ENCODE results near the gene XRCC3. TPM values are rescaled to one million over a fixed set of nuclear protein-coding genes. Genes with fewer than 3 reads are reported as not detected.

Gene XRCC3
- total and polyA plus RNA-seq, 10 of the 15 experiments (the other 5 are each of a cell fraction or from before 2014, with no cell fraction given), result 0.37 to 52.0 (median 26.8) TPM

DNA sequence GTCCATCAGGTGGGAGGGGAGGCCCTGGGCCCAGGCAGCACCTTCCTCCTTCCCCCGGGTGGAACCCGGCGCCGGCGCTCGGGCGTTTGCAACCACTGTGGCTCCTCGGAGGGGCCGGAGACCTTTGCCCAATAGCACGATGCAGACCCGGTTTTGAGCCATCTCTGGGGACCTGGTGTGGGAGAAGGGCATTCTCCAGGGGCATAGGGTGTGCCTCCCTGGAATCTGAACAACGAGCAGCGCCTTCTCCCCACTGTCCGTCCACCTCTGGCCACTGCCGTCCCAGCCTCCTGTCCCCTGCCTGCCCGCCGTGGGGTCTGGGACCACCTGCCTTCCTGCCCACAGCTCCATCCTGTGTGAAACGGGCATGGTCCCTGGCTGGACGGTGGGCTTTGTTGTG, 12.9 kb upstream of the XRCC3 start:
- no peak for FAIRE-seq
- Histone ChIP-seq H3K9me3 (replicated peaks; ENCODE audit: control insufficient read depth, insufficient read depth, low read length) (no peaks in the 10 kb centered on the region), H3K4me2 (ENCODE audit: control insufficient read depth, insufficient read depth) (no peak overlapping the region), H3K4me3 (no peak overlapping the region), H3K27ac (ENCODE audit: control insufficient read depth, insufficient read depth) (no peak overlapping the region), H3K79me2 (ENCODE audit: control insufficient read depth, insufficient read depth, low read length) (no peaks in the 10 kb centered on the region), H3K36me3 (ENCODE audit: control insufficient read depth in 2 of 2, insufficient read depth in 2 of 2, low read length in 1 of 2) (peaks cover 0 to 13% of the 10 kb centered on the region in 2 experiments; a peak in 3 of 4 replicates), H2AFZ (ENCODE audit: control insufficient read depth, low read depth, low read length) (no peak overlapping the region), H3K27me3 (replicated peaks in 1 of 2; ENCODE audit: control insufficient read depth in 2 of 2, insufficient read depth in 2 of 2, low read length in 1 of 2) (no peaks in the 10 kb centered on the region), H4K20me1 (ENCODE audit: control insufficient read depth, insufficient read depth) (no peaks in the 10 kb centered on the region), H3K9ac (ENCODE audit: control insufficient read depth, insufficient read depth, low read length) (no peak overlapping the region), H3K4me1 (ENCODE audit: control insufficient read depth, insufficient read depth, low read length) (no peaks in the 10 kb centered on the region)
- intact Hi-C loops (cut with micrococcal nuclease; ENCODE audit: unreplicated experiment) (no loop called here), in situ Hi-C loops (cut with MboI) (no loop called here)
- no peak for ATAC-seq
- DNase-seq (ENCODE audit: low read depth, low spot score), result no peak
- WGBS (ENCODE audit: insufficient coverage, insufficient replicate concordance, low lambda C conversion rate, missing lambda C conversion rate), result 93% methylated on average over 16 of the region's 19 CpGs
- ChIA-PET POLR2A (no interaction called here), RAD21 (ENCODE audit: unreplicated experiment) (no interaction called here), SMC1A (ENCODE audit: uncharacterized antibody, unreplicated experiment) (no interaction called here), CTCF (no interaction called here)
- no TSS peak for BruUV-seq (replicated peaks)
- TF ChIP-seq SP1 (IDR thresholded peaks at IDR 0.05; ENCODE audit: low read depth, low read length), result no peak
- TF ChIP-seq TARDBP (IDR thresholded peaks at IDR 0.05; ENCODE audit: borderline replicate concordance), result no peak
- no peak for TF ChIP-seq RUNX3 (IDR thresholded peaks at IDR 0.05; ENCODE audit: low read length)
- TF ChIP-seq, protein P1, sequence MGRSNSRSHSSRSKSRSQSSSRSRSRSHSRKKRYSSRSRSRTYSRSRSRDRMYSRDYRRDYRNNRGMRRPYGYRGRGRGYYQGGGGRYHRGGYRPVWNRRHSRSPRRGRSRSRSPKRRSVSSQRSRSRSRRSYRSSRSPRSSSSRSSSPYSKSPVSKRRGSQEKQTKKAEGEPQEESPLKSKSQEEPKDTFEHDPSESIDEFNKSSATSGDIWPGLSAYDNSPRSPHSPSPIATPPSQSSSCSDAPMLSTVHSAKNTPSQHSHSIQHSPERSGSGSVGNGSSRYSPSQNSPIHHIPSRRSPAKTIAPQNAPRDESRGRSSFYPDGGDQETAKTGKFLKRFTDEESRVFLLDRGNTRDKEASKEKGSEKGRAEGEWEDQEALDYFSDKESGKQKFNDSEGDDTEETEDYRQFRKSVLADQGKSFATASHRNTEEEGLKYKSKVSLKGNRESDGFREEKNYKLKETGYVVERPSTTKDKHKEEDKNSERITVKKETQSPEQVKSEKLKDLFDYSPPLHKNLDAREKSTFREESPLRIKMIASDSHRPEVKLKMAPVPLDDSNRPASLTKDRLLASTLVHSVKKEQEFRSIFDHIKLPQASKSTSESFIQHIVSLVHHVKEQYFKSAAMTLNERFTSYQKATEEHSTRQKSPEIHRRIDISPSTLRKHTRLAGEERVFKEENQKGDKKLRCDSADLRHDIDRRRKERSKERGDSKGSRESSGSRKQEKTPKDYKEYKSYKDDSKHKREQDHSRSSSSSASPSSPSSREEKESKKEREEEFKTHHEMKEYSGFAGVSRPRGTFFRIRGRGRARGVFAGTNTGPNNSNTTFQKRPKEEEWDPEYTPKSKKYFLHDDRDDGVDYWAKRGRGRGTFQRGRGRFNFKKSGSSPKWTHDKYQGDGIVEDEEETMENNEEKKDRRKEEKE (IDR thresholded peaks at IDR 0.05), result no peak
- no peak for TF ChIP-seq TBL1XR1 (IDR thresholded peaks at IDR 0.05; ENCODE audit: low read depth, low read length)
- TF ChIP-seq SIX5 (IDR thresholded peaks at IDR 0.05; ENCODE audit: low read depth, low read length, severe bottlenecking), result no peak
- no peak for TF ChIP-seq EP300 (IDR thresholded peaks at IDR 0.05; ENCODE audit: borderline replicate concordance in 1 of 2, control insufficient read depth in 1 of 2, low read depth in 2 of 2, low read length in 2 of 2)
- no peak for TF ChIP-seq NFXL1 (IDR thresholded peaks at IDR 0.05; ENCODE audit: borderline replicate concordance)
- TF ChIP-seq POLR2A (IDR thresholded peaks at IDR 0.05; ENCODE audit: low read depth, low read length), result no peak
- no peak for TF ChIP-seq GABPA (IDR thresholded peaks at IDR 0.05; ENCODE audit: low read depth)
